Measurements from ENCODE around the gene DMRTC2. TPM values are rescaled to one million over a fixed set of nuclear protein-coding genes. Genes with fewer than 3 reads are reported as not detected.

DMRTC2 gene
- total RNA-seq, 1 experiment from 2014 or later: not detected

- TF ChIP-seq EZH2 (IDR thresholded peaks at IDR 0.05; ENCODE audit: low read depth): no peak
- TF ChIP-seq, protein P1, sequence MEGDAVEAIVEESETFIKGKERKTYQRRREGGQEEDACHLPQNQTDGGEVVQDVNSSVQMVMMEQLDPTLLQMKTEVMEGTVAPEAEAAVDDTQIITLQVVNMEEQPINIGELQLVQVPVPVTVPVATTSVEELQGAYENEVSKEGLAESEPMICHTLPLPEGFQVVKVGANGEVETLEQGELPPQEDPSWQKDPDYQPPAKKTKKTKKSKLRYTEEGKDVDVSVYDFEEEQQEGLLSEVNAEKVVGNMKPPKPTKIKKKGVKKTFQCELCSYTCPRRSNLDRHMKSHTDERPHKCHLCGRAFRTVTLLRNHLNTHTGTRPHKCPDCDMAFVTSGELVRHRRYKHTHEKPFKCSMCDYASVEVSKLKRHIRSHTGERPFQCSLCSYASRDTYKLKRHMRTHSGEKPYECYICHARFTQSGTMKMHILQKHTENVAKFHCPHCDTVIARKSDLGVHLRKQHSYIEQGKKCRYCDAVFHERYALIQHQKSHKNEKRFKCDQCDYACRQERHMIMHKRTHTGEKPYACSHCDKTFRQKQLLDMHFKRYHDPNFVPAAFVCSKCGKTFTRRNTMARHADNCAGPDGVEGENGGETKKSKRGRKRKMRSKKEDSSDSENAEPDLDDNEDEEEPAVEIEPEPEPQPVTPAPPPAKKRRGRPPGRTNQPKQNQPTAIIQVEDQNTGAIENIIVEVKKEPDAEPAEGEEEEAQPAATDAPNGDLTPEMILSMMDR (conservative IDR thresholded peaks at IDR 0.05): no peak
- Histone ChIP-seq H3K4me1 (replicated peaks; ENCODE audit: insufficient read depth) (no peaks in the 10 kb centered on the region), H3K27me3 (ENCODE audit: insufficient read depth, low read depth) (peaks cover 20% of the 10 kb centered on the region; the same call in 1 of the 2 replicates), H3K9me2 (ENCODE audit: insufficient read depth) (no peaks in the 10 kb centered on the region), H3K27ac (no peak overlapping the region), H3K9me3 (ENCODE audit: insufficient read depth, low read depth) (no peaks in the 10 kb centered on the region), H3K4me2 (no peak overlapping the region), H4K20me1 (ENCODE audit: insufficient read depth) (no peaks in the 10 kb centered on the region), H3K79me2 (ENCODE audit: low read depth) (no peaks in the 10 kb centered on the region), H3F3A (ENCODE audit: insufficient read depth, low read depth) (no peaks in the 10 kb centered on the region), H3K4me3 (no peak overlapping the region), H3K36me3 (ENCODE audit: low read depth) (no peaks in the 10 kb centered on the region), H2AFZ (no peak overlapping the region)
- CTCF ChIA-PET: interaction anchor here (0.5 kb wide), 1 partner anchor 1676 kb away, joined by 14 read pairs; no protein-coding TSS in a partner anchor
- intact Hi-C loops (cut with micrococcal nuclease; ENCODE audit: unreplicated experiment): no loop called here
- DNase-seq: no peak
- POLR2A ChIA-PET (ENCODE audit: unreplicated experiment): no interaction called here
- no TSS peak for BruUV-seq (replicated peaks)
Measured at GRCh38 chr19:41839211-41839610, 5.6 kb upstream of the DMRTC2 start.

DNA sequence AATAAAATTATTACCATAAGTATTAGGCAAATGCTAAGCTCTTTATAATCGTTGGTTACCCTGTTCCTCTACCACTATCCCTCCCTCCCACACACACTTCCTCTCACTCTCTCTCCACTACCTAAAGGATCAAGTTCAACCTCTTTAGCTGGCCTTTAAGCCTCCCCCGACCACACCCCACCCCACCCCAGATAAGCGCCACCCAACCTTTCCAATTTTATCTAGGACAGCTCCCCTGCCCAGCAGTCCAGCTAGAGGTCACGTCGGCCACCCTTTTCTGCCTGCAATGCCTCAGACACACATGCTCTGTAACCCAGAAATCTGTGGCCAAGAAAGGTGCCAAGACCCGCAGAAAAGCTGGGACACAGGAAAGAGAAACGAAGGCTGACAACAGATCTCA lies 1.5 kb upstream of the DMRTC2 start:
- H3K36me3 ChIP-seq (ENCODE audit: low read depth): no peaks in the 10 kb centered on the region
- CTCF ChIA-PET: interaction anchor here (0.6 kb wide), 1 partner anchor 18 kb away, joined by 4 read pairs; no protein-coding TSS in a partner anchor
- POLR2A ChIA-PET (ENCODE audit: unreplicated experiment): no interaction called here
- TF ChIP-seq, protein P1 (conservative IDR thresholded peaks at IDR 0.05): no peak
- TF ChIP-seq EZH2 (IDR thresholded peaks at IDR 0.05; ENCODE audit: low read depth): no peak
- H3K9me2 ChIP-seq (ENCODE audit: insufficient read depth): no peaks in the 10 kb centered on the region
- DNase-seq: no peak
- no TSS peak for BruUV-seq (replicated peaks)
- intact Hi-C loops (cut with micrococcal nuclease; ENCODE audit: unreplicated experiment): no loop called here
- no peaks in the 10 kb centered on the region for H3F3A ChIP-seq (ENCODE audit: insufficient read depth, low read depth)
- no peaks in the 10 kb centered on the region for H3K79me2 ChIP-seq (ENCODE audit: low read depth)
- no peaks in the 10 kb centered on the region for H3K4me1 ChIP-seq (replicated peaks; ENCODE audit: insufficient read depth)
- H2AFZ ChIP-seq: no peak overlapping the region
- no peaks in the 10 kb centered on the region for H3K9me3 ChIP-seq (ENCODE audit: insufficient read depth, low read depth)
- no peaks in the 10 kb centered on the region for H4K20me1 ChIP-seq (ENCODE audit: insufficient read depth)
- peaks cover 7% of the 10 kb centered on the region; the same call in 1 of the 2 replicates for H3K27me3 ChIP-seq (ENCODE audit: insufficient read depth, low read depth)
- H3K4me2 ChIP-seq: no peak overlapping the region; the same call in 1 of the 2 replicates
- H3K4me3 ChIP-seq: no peak overlapping the region
- no peak overlapping the region for H3K27ac ChIP-seq

- H3K27me3 ChIP-seq (ENCODE audit: insufficient read depth, low read depth): peaks cover 14% of the 10 kb centered on the region
- H3K4me3 ChIP-seq: no peak within 1 kb of the TSS
- H3K36me3 ChIP-seq (ENCODE audit: low read depth): no peaks in the 10 kb centered on the region
- ChIA-PET POLR2A (ENCODE audit: unreplicated experiment) (no interaction called here), CTCF (interaction anchor here (0.6 kb wide), 1 partner anchor 246 kb away, joined by 7 read pairs; no protein-coding TSS in a partner anchor)
- no peak for TF ChIP-seq EZH2 (IDR thresholded peaks at IDR 0.05; ENCODE audit: low read depth)
- TF ChIP-seq, protein P1 (conservative IDR thresholded peaks at IDR 0.05): no peak
- DNase-seq: no peak
- no peak within 1 kb of the TSS for H3K27ac ChIP-seq
- no peak within 1 kb of the TSS; the same call in 1 of the 2 replicates for H3K4me2 ChIP-seq
- H3K9me2 ChIP-seq (ENCODE audit: insufficient read depth): no peaks in the 10 kb centered on the region
- H3K9me3 ChIP-seq (ENCODE audit: insufficient read depth, low read depth): no peaks in the 10 kb centered on the region
- intact Hi-C loops (cut with micrococcal nuclease; ENCODE audit: unreplicated experiment): no loop called here
- BruUV-seq (replicated peaks): no TSS peak
- no peaks in the 10 kb centered on the region for H3K4me1 ChIP-seq (replicated peaks; ENCODE audit: insufficient read depth)
- no peak within 1 kb of the TSS for H2AFZ ChIP-seq
- H3F3A ChIP-seq (ENCODE audit: insufficient read depth, low read depth): no peaks in the 10 kb centered on the region
- no peaks in the 10 kb centered on the region for H4K20me1 ChIP-seq (ENCODE audit: insufficient read depth)
- H3K79me2 ChIP-seq (ENCODE audit: low read depth): no peaks in the 10 kb centered on the region
Measured at GRCh38 chr19:41844601-41845000, 241 bp upstream of the DMRTC2 start, which contains the start of gene LYPD4. LYPD4 (minus strand) TSS chr19:41844683; CDS start chr19:41839285, 5,398 bp downstream.

Measured in PC-9 (cell line).